Effector memory CD4-positive, alpha-beta T cell (primary cell): ENCODE results near the gene MIA3.

Experiments used
- DNase-seq, 3 donors: peaks; one replicate each; pipeline ENCODE4 v3.0.0-alpha.2; 2020
- H3K27ac ChIP-seq: 2 replicates; pipeline ENCODE4 v1.7.0; 2013; ENCODE audit warnings: mild to moderate bottlenecking, low read length, moderate library complexity; ENCODE audit not compliant: insufficient read depth, poor library complexity, severe bottlenecking
- H3K27me3 ChIP-seq: replicated peaks from 2 replicates; pipeline ENCODE4 v1.7.0; 2013; ENCODE audit warnings: mild to moderate bottlenecking, low read length; ENCODE audit not compliant: insufficient read depth, control insufficient read depth, poor library complexity, severe bottlenecking
- H3K36me3 ChIP-seq: 2 replicates; pipeline ENCODE4 v1.7.0; 2013; ENCODE audit warnings: mild to moderate bottlenecking, low read length, moderate library complexity; ENCODE audit not compliant: control insufficient read depth, insufficient read depth
- H3K4me1 ChIP-seq: 2 replicates; pipeline ENCODE4 v1.7.0; 2013; ENCODE audit warnings: low read length, mild to moderate bottlenecking; ENCODE audit not compliant: control insufficient read depth, insufficient read depth, poor library complexity, severe bottlenecking
- H3K4me3 ChIP-seq: 2 replicates; pipeline ENCODE4 v1.7.0; 2013; ENCODE audit warnings: low read length, low read depth, mild to moderate bottlenecking; ENCODE audit not compliant: insufficient read depth, poor library complexity, severe bottlenecking
- H3K9me3 ChIP-seq: 2 replicates; pipeline ENCODE4 v1.7.0; 2013; ENCODE audit warnings: mild to moderate bottlenecking, low read length, moderate library complexity; ENCODE audit not compliant: control insufficient read depth
- total RNA-seq, 3 donors: gene quantifications; one replicate each; lab custom pipeline; 2026; lab: John Stamatoyannopoulos, UW

MIA3 gene, protein sequence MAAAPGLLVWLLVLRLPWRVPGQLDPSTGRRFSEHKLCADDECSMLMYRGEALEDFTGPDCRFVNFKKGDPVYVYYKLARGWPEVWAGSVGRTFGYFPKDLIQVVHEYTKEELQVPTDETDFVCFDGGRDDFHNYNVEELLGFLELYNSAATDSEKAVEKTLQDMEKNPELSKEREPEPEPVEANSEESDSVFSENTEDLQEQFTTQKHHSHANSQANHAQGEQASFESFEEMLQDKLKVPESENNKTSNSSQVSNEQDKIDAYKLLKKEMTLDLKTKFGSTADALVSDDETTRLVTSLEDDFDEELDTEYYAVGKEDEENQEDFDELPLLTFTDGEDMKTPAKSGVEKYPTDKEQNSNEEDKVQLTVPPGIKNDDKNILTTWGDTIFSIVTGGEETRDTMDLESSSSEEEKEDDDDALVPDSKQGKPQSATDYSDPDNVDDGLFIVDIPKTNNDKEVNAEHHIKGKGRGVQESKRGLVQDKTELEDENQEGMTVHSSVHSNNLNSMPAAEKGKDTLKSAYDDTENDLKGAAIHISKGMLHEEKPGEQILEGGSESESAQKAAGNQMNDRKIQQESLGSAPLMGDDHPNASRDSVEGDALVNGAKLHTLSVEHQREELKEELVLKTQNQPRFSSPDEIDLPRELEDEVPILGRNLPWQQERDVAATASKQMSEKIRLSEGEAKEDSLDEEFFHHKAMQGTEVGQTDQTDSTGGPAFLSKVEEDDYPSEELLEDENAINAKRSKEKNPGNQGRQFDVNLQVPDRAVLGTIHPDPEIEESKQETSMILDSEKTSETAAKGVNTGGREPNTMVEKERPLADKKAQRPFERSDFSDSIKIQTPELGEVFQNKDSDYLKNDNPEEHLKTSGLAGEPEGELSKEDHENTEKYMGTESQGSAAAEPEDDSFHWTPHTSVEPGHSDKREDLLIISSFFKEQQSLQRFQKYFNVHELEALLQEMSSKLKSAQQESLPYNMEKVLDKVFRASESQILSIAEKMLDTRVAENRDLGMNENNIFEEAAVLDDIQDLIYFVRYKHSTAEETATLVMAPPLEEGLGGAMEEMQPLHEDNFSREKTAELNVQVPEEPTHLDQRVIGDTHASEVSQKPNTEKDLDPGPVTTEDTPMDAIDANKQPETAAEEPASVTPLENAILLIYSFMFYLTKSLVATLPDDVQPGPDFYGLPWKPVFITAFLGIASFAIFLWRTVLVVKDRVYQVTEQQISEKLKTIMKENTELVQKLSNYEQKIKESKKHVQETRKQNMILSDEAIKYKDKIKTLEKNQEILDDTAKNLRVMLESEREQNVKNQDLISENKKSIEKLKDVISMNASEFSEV (N-terminal part only)
- total RNA-seq = 166 to 246 (median 205) reads per million in 3 donors

GRCh38 chr1:222618001-222618879, at the start of gene MIA3:
TSS of gene MIA3 (plus strand) at chr1:222618097. CDS start at chr1:222618111, 14 bp downstream.
- DNase-seq = peak; percentile 22 to 30 (median 27)
- H3K9me3 ChIP-seq = no peaks in the 10 kb centered on the region
- peak within 1 kb of the TSS; percentile 72 for H3K4me3 ChIP-seq
- H3K27me3 ChIP-seq = no peaks in the 10 kb centered on the region
- H3K27ac ChIP-seq = peak within 1 kb of the TSS; percentile 70
- H3K36me3 ChIP-seq = peaks cover 3% of the 10 kb centered on the region
- H3K4me1 ChIP-seq = peaks cover 5% of the 10 kb centered on the region

- no peaks in the 10 kb centered on the region for H3K9me3 ChIP-seq
- no peak overlapping the region for H3K4me3 ChIP-seq
- peaks cover 30% of the 10 kb centered on the region for H3K36me3 ChIP-seq
- H3K27me3 ChIP-seq = no peaks in the 10 kb centered on the region
- no peaks in the 10 kb centered on the region for H3K4me1 ChIP-seq
- H3K27ac ChIP-seq = no peak overlapping the region
- no peak for DNase-seq
Measured at GRCh38 chr1:222570837-222571236, 47.1 kb upstream of the MIA3 start.

GRCh38 chr1:222579316-222579715, 38.6 kb upstream of the MIA3 start:
- H3K9me3 ChIP-seq = no peaks in the 10 kb centered on the region
- no peaks in the 10 kb centered on the region for H3K4me1 ChIP-seq
- H3K36me3 ChIP-seq = peaks cover 14% of the 10 kb centered on the region
- H3K27me3 ChIP-seq = no peaks in the 10 kb centered on the region
- DNase-seq = no peak
- H3K4me3 ChIP-seq = no peak overlapping the region
- no peak overlapping the region for H3K27ac ChIP-seq

DNA sequence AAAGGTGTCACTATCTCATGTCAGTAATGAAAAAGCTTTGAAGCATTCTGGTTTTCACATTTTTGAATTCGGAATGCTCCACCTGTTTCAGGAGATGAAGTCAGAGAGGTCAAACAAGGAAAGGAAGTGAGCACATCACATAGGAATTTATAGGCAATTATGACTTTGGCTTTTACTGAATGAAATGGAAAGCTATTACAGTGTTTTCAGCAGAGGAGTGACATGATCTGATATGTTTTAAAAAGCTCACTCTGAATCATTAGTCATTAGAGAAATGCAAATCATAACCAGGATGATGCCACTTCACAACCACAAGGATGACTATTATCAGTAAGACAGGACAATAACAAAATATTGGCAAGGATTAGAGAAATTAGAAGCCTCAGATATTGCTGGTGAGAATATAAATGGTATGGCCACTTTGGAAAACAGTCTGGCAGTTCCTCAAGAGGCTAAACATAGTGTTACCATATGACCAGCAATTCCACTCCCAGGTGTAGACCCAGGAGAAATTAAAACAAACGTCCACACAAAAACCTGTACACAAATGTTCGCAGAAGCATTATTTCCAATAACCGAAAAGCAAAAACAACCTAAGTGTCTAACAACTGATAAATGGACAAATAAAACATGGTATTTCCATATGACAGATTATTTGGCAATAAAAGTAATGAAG, 35.7 kb upstream of the MIA3 start:
- Histone ChIP-seq H3K27ac (no peak overlapping the region), H3K4me1 (no peaks in the 10 kb centered on the region)

DNA sequence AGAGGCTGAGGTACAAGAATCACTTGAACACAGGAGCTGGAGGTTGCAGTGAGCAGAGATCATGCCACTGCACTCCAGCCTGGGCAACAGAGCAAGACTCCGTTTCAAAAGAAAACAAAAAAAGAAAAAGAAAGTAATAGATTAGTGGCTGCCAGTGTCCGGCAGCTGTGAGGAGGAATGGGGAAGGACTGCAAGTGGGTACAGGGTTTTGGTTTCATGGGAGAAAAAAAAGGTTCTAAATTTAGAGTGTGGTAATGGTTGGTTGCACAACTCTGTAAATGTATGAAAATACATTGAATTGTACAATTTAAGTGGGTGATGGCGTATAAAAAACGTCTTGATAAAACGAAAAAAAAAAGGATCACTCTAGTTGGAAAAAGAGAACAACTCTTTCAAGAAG, 34.8 kb upstream of the MIA3 start:
- no peaks in the 10 kb centered on the region for H3K4me1 ChIP-seq
- H3K27me3 ChIP-seq = no peaks in the 10 kb centered on the region
- no peaks in the 10 kb centered on the region for H3K9me3 ChIP-seq
- no peak for DNase-seq
- H3K36me3 ChIP-seq = peaks cover 7% of the 10 kb centered on the region
- H3K4me3 ChIP-seq = no peak overlapping the region
- no peak overlapping the region for H3K27ac ChIP-seq

More for the DNA sequence above, 35.7 kb upstream of the MIA3 start:
- H3K36me3 ChIP-seq = peaks cover 11% of the 10 kb centered on the region
- no peaks in the 10 kb centered on the region for H3K27me3 ChIP-seq
- no peak overlapping the region for H3K4me3 ChIP-seq
- DNase-seq = no peak
- no peaks in the 10 kb centered on the region for H3K9me3 ChIP-seq

DNA sequence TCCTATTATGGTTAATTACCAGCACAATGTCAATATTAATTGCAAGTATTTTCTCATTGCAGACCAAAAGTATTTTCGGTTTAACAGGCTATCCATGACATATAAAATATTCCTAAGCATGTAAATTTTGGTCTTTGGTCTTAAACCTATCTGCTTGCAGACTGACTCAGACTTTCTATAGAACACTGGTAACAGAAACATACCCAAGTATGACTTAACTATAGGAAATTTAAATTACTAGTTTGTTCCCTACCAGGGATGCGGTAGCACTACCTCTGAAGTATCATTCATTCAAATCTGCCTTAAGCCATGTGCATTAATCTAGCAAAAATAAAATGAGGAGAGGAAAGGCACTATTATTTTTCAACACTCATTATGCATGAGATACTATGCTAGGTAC, 31.1 kb upstream of the MIA3 start:
- H3K27ac ChIP-seq = no peak overlapping the region

GRCh38 chr1:222588135-222588534, 29.8 kb upstream of the MIA3 start:
- H3K27me3 ChIP-seq = no peaks in the 10 kb centered on the region
- H3K4me1 ChIP-seq = peaks cover 10% of the 10 kb centered on the region
- no peak overlapping the region for H3K4me3 ChIP-seq
- H3K36me3 ChIP-seq = no peaks in the 10 kb centered on the region
- DNase-seq = no peak
- no peaks in the 10 kb centered on the region for H3K9me3 ChIP-seq
- H3K27ac ChIP-seq = no peak overlapping the region

More for the DNA sequence above, 31.1 kb upstream of the MIA3 start:
- no peak overlapping the region for H3K4me3 ChIP-seq
- DNase-seq = no peak
- H3K9me3 ChIP-seq = no peaks in the 10 kb centered on the region
- H3K4me1 ChIP-seq = peaks cover 10% of the 10 kb centered on the region
- no peaks in the 10 kb centered on the region for H3K27me3 ChIP-seq
- peaks cover 3% of the 10 kb centered on the region for H3K36me3 ChIP-seq

DNA sequence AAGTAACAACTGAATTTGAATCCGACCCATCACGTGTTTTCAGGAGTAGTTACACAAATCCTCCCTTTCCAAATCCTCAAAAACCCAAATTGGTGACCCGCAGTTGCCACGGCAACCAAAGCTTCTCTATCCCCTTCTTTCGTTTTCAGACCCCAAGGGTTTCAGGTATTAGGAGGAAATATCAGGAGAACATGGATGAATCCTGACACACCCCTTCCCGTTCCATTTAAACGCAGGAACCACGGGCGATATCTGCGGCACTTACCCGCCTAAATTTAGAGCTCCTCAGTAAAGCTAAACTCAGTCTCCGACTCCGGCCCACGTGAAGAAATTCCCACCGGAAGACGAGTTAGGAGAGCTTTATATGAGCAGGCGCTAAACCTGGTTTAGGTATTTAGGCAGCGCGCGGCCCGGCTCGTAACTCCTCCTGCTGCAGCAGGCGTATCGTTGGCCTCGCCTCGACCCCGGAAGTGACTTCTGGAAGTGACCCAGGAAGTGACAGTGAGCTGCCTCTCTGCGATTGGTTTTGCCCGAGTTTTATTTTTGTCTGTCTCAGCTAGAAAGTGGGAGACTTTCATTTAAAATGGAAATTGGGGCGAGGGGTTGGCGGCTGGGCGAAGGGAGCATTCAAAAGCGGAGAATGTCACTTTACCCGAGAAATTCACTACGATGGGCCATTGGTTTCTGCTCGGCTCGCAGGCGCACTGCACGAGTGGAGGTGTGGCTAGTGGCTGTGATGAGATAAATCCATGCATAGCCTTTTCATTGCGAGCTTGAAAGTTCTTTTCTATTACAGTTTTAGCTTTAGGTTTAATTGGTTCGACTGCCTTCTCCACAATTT, 28.2 kb upstream of the MIA3 start, which contains the start of gene TAF1A:
TAF1A (minus strand) TSS at position 472 of the 841 bp plus-strand sequence.
- peak within 1 kb of the TSS; percentile 91 for H3K4me3 ChIP-seq
- no peaks in the 10 kb centered on the region for H3K27me3 ChIP-seq
- peak; percentile 73 to 84 (median 80) for DNase-seq
- H3K9me3 ChIP-seq = no peaks in the 10 kb centered on the region
- peaks cover 10% of the 10 kb centered on the region for H3K4me1 ChIP-seq
- H3K27ac ChIP-seq = peak within 1 kb of the TSS; percentile 85
- no peaks in the 10 kb centered on the region for H3K36me3 ChIP-seq
